ENCODE results near the gene PSMD12.
"Not testable (repeated sequence)": the region's sequence is repeated elsewhere in the genome, so short reads cannot be mapped to it uniquely, and the experiment has no call there.

PSMD12 gene

GRCh38 chr17:67310406-67310805 lies 56.0 kb downstream of the PSMD12 start:
- no peak for DNase-seq (ENCODE audit: low read depth)

- not testable (repeated sequence) for DNase-seq (ENCODE audit: low read depth)
Observed at GRCh38 chr17:67305446-67306235, 60.7 kb downstream of the PSMD12 start.

GRCh38 chr17:67297454-67297960 lies 68.9 kb downstream of the PSMD12 start:
- DNase-seq (ENCODE audit: low read depth) = no peak

GRCh38 chr17:67294451-67295199 lies 71.8 kb downstream of the PSMD12 start:
- DNase-seq (ENCODE audit: low read depth) = no peak

GRCh38 chr17:67293251-67294203 lies 72.8 kb downstream of the PSMD12 start:
- peak; percentile 24 for DNase-seq (ENCODE audit: low read depth)

GRCh38 chr17:67290711-67291291 lies 75.6 kb downstream of the PSMD12 start:
- DNase-seq (ENCODE audit: low read depth) = no peak

GRCh38 chr17:67290244-67290643 lies 76.1 kb downstream of the PSMD12 start:
- DNase-seq (ENCODE audit: low read depth) = no peak

GRCh38 chr17:67289181-67289876 lies 77.0 kb downstream of the PSMD12 start:
- DNase-seq (ENCODE audit: low read depth) = peak; percentile 79

All from fibroblast of the conjunctiva (primary cell).